ENCODE data around the gene TPM4.
"Not testable (repeated sequence)": the region's sequence is repeated elsewhere in the genome, so short reads cannot be mapped to it uniquely, and the experiment has no call there.

TPM4 gene

GRCh38 chr19:16073988-16074387, 2.3 kb upstream of the TPM4 start:
- DNase-seq (ENCODE audit: low read depth) = no peak

- DNase-seq (ENCODE audit: low read depth) = no peak
Observed at GRCh38 chr19:16074488-16075365, 1.6 kb upstream of the TPM4 start.

- no peak for DNase-seq (ENCODE audit: low read depth)
Observed at GRCh38 chr19:16075430-16076153, 703 bp upstream of the TPM4 start.

GRCh38 chr19:16076958-16077611, 790 bp downstream of the TPM4 start:
- DNase-seq (ENCODE audit: low read depth) = no peak

GRCh38 chr19:16077984-16078758, 1.9 kb downstream of the TPM4 start:
- no peak for DNase-seq (ENCODE audit: low read depth)

- DNase-seq (ENCODE audit: low read depth) = no peak
Observed at GRCh38 chr19:16078759-16079707, 2.7 kb downstream of the TPM4 start.

- DNase-seq (ENCODE audit: low read depth) = no peak
Observed at GRCh38 chr19:16084067-16084685, 7.9 kb downstream of the TPM4 start.

GRCh38 chr19:16085115-16085514, 8.8 kb downstream of the TPM4 start:
- no peak for DNase-seq (ENCODE audit: low read depth)

- DNase-seq (ENCODE audit: low read depth) = not testable (repeated sequence)
Observed at GRCh38 chr19:16087404-16087803, 11.1 kb downstream of the TPM4 start.

- no peak for DNase-seq (ENCODE audit: low read depth)
Observed at GRCh38 chr19:16087940-16088339, 11.6 kb downstream of the TPM4 start.

- no peak for DNase-seq (ENCODE audit: low read depth)
Observed at GRCh38 chr19:16088351-16089009, 12.2 kb downstream of the TPM4 start.

GRCh38 chr19:16089010-16089846, 12.9 kb downstream of the TPM4 start:
- DNase-seq (ENCODE audit: low read depth) = no peak

- DNase-seq (ENCODE audit: low read depth) = no peak
Observed at GRCh38 chr19:16091546-16092475, 15.5 kb downstream of the TPM4 start.

GRCh38 chr19:16094360-16095070, 18.2 kb downstream of the TPM4 start:
- DNase-seq (ENCODE audit: low read depth) = no peak

GRCh38 chr19:16095071-16095571, 18.8 kb downstream of the TPM4 start:
- no peak for DNase-seq (ENCODE audit: low read depth)

GRCh38 chr19:16096280-16096855, 20.1 kb downstream of the TPM4 start:
- DNase-seq (ENCODE audit: low read depth) = no peak

- no peak for DNase-seq (ENCODE audit: low read depth)
Observed at GRCh38 chr19:16098416-16098768, 22.1 kb downstream of the TPM4 start.

Measured in stimulated activated CD8-positive, alpha-beta memory T cell treated with anti-CD3 and anti-CD28 coated beads, Interleukin-4, amount 100 ng/mL, for 24 hours (primary cell).